ENCODE measurements around the gene JCHAIN.
"Not testable (repeated sequence)": the region's sequence is repeated elsewhere in the genome, so short reads cannot be mapped to it uniquely, and the experiment has no call there.

JCHAIN gene

DNA sequence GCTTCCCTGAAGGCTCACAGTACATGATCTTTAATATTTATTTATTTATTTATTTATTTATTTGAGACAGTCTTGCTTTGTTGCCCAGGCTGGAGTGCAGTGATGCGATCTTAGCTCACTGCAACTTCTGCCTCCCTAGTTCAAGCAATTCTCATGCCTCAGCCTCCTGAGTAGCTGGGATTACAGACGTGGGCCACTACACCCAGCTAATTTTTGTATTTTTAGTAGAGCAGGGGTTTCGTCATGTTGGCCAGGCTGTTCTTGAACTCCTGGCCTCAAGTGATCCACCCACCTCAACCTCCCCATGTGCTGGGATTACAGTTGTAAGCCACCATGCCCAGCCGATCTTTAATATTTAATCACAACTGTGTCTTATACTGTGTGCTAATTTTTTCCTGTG lies 15.6 kb downstream of the JCHAIN start:
- in situ Hi-C loops (cut with MboI; ENCODE audit: low sequenced_read_pairs) = not testable (repeated sequence)

DNA sequence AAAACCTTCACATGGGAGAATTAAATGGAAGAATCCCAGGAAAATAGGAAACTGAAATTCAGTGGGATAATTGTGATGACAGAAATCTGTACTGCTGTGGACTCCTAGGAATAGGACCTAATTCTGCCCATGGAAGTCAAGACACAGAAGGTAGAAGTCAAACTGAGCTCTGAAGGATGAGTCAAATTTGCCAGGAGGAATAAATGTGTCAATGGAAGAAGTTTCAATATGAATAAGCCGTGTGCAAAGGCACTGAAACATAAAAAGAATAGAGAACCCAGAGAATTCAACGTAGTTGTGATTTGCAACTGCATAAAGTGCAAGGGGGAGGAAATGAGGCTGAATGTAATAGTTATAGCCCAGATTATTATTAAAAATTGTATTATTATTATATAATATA lies 26.1 kb downstream of the JCHAIN start:
- in situ Hi-C loops (cut with MboI; ENCODE audit: low sequenced_read_pairs) = no loop called here

DNA sequence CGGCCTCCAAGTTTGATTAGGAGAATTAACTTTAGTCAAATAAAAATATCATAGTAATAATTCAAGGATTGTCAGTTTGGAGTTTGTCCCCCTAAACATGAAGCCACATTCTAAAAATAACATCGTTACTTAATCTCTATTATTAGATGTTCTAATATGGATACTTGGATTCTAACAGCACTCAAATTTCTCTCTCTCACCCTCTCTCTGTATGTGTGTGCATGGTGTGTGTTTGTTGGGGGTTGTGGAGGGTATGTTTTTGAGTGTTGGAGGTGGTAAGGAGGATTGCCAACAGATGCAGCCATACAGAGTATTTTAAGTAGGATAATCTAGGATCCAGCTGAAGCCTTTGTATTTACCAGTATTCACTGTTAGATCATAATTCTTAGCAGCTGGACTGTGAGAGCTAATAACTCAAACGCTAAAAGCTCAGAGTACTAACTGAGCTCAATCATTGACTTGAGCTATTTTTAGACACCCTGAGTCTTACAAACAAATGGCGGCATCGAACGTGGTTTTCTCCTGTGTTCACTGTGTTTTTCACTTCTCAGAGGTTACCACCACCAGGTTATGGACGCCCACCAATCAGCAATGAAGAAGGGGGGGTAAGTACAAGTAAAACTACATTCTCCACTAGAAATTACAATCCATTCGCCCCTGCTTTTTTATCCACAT lies 28.9 kb downstream of the JCHAIN start:
- in situ Hi-C loops (cut with MboI; ENCODE audit: low sequenced_read_pairs) = no loop called here

DNA sequence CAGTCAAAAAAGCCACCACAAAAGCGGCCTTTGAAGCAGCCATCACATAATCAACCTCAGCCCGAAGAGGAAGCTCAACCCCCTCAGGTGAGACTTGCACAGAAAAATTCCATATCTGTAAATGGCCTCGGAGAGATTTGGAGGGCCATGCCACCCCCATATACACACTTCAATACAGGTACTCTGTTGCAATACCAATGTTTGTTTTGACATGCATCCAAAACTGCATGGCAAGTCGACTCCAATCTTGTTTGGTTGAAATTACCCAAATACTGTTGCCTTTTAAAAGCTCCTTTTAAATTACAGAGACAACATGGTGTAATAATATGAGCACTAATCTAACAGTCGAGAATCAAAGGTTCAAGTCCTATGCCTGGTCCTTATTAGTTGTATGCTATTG lies 31.8 kb downstream of the JCHAIN start:
- in situ Hi-C loops (cut with MboI; ENCODE audit: low sequenced_read_pairs) = no loop called here

DNA sequence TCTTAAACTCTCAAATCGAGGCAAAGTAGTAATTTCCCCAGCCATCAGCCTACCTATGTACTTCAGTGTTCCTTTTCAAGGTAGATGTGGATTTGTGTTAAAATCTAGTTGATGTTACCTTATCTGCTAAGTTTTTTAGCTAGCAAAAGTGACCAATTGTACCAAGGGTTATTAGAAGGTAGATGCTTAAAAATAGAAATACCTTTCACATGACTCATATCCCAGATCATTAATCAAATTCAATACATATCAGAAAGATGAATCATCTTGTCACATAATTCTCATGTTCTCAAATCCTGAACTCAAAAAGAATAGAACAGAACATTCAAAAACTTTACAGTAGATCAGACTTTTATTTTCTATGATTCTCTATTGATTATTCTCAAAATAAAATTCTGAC lies 34.3 kb downstream of the JCHAIN start:
- in situ Hi-C loops (cut with MboI; ENCODE audit: low sequenced_read_pairs) = no loop called here

DNA sequence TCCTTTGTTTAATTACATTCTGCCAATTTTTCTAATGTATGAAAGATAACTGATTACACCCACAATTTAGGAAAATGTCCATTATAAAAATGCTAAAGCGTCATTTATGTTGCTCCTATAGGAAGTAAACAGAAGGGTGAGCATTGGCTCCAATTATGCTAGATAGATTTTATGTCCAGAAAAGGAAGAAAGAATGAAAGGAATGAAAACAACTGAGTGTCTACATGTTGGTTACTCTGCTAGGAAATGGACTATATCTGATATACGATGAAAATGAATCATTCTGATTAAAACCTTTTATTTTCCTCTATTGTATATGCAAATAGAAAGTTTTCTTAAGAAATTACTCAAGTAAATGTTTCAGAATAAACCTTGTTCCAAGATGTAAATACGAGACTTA lies 36.1 kb downstream of the JCHAIN start:
- in situ Hi-C loops (cut with MboI; ENCODE audit: low sequenced_read_pairs) = no loop called here

DNA sequence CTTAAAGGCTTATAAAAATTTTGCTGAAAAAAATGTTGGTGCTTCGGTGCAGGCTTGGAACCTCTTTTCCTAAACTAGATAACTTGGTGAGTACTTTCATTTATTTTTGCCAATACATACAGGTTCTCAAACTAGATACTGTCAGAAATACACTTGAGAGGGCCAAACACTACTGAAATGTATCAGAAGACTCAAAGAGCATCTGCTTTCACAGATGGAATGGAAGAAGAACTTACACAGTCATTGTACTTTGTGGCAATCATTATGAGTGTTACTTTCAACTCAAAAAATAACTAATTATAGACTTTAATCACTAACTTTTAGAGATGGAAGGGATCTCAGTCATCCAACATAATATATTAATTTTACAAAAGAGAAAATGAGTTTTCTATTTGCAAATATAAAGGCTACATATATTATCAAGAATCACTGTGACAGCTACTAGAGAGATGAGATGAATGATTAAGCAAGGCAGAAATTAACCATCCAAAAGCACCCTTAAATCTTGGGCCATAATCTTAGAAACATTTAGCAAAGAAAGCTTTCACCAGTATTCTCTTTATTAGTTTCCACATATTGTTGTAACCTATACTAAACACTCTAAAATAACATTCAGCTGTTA lies 36.7 kb downstream of the JCHAIN start:
- in situ Hi-C loops (cut with MboI; ENCODE audit: low sequenced_read_pairs) = no loop called here

DNA sequence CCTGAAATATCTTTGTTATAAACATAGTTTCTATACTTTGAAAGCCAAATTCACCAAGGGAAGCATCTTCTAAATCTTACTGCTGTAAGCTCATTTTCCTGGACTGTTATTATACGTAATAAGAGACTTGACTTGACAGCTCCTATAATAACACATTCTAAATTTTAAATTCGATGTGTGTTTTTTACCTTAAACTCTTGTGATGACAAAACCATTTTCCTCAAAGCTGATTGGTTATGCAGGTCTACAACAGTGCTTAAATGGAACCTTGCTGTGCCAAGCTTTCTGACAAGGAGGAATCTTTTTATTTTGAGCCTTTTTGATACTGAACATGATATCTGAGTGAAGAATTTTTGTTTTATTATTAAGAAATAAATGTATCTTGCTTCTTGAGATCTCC lies 37.9 kb downstream of the JCHAIN start, which contains the start of gene ENAM:
ENAM (plus strand) TSS at position 301 of the 400 bp plus-strand sequence. CDS start 757 bp downstream, outside the sequence.
- in situ Hi-C loops (cut with MboI; ENCODE audit: low sequenced_read_pairs) = no loop called here

DNA sequence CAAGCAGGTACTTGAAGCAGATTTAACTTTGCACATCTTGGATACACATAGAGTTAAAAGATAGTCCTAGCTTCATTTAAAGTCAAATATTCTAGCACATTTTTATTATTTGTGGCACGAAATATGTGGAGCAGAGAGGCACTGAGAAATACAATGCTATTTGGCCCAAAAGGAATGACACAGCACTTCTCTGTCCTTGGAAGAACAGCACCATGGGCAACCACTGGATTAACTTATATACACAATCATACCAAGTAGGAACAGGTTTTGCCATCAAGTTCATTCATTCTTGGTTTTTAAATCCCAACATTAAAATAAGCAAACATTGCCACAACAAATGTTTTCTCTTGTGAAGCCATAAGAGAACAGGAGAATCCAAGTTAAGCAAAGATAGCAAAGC lies 38.7 kb downstream of the JCHAIN start:
- in situ Hi-C loops (cut with MboI; ENCODE audit: low sequenced_read_pairs) = no loop called here

DNA sequence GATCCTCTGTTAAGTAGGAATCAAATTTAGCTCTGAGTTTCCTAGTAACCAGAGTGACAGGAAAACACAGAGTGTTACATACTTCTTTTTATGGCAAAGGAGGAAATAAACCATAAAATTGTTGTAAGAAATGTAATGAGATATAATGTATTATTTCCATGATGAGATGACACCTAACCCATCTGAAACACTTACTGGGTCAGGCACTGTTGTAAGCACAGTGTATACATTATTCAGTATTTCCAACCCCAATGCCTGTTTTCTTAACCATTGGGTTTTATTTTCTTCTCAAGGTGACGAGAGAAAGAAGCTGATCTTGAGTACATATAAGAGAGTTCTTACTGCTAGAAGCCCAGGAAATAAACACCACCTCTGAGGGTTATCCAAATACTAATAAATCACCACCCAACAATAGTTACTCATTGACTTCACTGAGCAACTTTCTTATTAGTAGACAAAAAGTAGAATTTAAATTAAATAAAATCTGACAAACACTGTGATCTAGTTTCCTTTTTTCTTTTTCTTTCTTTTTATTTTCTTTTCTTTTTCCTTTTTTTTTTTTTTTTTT lies 42.0 kb downstream of the JCHAIN start:
- in situ Hi-C loops (cut with MboI; ENCODE audit: low sequenced_read_pairs) = no loop called here

DNA sequence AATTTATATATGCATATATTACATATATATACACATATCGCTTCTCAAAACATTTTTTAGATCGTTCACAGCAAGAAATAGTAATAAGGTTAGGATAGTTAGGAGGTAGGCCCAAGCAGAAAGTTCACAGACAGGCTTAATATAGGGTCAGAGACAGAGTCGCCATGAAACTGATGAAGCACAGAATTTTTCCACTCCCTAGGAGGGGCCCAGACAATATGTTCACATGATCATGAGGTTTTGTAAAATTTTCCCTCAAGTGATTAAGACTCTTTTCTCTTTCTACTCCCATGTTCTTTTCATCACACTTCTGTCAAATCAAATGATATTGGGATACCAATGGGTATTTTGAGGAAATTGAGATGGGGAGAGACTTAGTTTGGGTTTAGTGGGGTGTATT lies 43.0 kb downstream of the JCHAIN start:
- in situ Hi-C loops (cut with MboI; ENCODE audit: low sequenced_read_pairs) = no loop called here

DNA sequence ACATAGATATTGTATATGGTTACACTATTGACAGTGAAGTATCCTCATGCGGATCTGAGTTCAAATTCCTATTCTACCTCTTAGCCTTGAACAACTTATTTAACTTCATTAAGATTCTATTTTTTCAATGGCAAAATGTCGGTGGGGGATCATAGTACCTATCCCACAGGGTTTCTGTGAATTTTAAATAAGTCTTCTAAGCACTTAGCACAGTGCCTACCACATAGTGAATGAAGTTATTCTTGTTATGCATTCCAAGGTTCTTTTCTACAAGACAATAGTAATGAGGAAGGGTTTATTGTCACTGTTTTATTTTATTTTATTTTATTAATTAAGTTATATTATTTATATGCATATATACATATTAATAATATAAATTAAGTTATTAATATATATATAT lies 46.5 kb downstream of the JCHAIN start:
- in situ Hi-C loops (cut with MboI; ENCODE audit: low sequenced_read_pairs) = no loop called here

DNA sequence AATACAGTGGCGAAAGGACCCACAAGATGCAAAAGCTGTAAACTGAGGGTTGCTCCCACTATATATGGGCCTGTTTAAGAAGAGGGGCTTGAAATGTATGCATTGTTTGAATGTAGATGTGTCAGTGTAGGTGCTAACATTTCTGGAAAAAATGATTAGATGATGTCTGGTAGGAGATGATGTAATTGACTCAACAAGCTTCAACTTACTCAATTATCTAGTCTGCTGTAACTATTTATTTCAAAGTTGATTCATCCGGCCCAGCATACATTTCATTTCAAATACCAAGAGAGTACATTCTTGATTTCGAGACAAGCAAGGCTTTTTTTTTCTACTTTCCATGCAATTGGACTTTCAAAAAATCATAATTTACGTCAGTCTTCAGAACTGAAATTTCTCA lies 47.0 kb downstream of the JCHAIN start:
- in situ Hi-C loops (cut with MboI; ENCODE audit: low sequenced_read_pairs) = no loop called here

DNA sequence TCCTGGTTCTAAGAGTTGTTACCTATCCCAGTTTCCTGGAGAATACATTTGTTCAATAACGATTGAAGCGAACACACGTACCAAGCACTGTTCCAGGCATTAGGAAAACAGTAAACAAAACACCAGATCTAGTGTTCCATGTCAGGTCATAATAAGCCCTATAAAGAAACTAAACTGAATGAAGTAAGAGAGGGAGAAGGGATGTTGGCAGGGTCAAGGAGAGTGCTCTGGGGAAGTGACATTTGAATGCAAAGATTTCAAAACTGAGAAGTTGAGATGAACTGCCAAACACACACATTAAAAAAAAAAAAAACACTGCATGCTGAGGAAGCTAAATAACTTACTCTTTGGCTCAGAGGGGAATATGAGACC lies 52.1 kb downstream of the JCHAIN start:
- in situ Hi-C loops (cut with MboI; ENCODE audit: low sequenced_read_pairs) = no loop called here

DNA sequence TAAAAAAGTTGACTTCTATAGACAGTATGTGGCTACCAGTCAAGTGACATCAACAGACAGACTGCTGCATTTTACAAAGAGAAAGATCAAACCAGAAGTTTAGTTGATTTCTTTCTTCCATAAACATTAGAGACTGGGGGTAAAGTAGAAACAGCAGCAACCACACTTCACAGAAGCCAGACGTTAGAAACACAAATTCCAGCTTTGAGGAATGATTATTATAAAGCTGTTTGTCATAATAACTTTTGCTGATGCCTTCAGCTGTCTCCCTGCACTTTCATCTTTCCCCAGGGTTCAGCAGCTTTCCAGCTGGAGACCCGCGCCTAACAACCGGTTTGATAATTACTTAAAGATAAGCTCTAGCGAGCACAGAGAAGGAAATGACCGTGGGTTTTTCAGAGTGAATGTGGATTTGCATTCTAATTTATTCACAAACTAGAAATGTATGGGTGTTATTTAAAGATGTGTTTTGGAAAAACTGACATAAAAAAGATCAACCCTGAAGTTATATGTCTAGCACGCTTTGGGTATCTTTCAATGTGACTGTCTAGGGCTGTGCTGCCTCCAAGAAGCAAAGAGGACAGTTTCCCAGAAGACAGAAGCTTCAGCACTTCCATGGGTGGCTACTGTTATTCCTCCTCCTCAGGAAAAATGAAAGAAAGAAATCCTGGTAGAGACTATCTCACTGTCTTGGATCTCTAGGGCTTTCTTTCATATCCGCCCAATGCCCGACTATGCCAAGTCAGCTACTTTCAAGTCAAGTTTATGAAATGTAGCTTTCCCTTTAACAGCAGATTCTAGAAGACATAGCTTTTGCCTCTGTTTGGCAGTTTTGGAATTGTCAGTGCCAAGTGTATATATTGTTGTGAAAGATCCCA lies 52.8 kb downstream of the JCHAIN start:
- in situ Hi-C loops (cut with MboI; ENCODE audit: low sequenced_read_pairs) = no loop called here

DNA sequence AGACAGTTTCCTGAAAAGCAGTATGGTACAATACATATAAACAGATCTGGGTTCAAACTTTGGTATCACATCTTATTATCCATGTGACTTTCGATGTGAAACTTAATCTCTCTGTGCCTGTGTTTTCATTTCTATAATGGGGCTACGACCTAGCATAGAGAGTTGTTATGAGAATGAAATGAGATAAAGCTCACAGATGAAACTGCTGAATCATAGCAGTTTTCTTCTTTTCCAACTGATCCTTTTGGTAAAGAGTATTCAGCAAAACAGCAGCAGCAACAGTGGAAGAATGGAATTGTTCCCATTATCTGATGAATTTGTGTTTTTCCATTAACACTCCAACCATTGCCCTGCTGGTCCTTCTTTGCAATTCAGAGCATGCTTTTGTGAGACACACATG lies 58.0 kb downstream of the JCHAIN start:
- in situ Hi-C loops (cut with MboI; ENCODE audit: low sequenced_read_pairs) = no loop called here

DNA sequence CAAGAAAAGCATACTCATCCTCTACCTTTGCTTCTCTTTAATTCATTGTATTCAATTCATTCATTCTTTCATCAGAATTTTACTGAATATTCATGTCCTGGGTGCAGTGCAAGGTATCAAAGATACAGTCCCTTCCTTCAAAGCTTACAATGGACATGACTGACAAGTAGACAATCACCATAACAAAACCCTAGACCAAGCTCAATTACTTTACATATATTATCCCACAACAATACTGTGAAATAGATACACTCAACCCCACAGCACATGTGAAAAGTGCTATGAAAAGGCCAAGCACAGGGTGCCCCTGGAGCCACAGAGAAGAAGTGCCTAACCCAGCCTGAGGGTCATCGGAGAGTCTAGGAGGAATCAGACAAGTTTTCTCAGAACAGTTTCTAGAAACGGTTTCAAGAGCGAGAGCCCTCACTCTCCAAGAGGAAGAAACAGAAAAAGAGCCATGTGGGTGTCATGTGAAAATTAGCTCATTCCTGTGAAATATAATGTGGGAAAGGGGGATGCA lies 58.9 kb downstream of the JCHAIN start:
- in situ Hi-C loops (cut with MboI; ENCODE audit: low sequenced_read_pairs) = no loop called here

DNA sequence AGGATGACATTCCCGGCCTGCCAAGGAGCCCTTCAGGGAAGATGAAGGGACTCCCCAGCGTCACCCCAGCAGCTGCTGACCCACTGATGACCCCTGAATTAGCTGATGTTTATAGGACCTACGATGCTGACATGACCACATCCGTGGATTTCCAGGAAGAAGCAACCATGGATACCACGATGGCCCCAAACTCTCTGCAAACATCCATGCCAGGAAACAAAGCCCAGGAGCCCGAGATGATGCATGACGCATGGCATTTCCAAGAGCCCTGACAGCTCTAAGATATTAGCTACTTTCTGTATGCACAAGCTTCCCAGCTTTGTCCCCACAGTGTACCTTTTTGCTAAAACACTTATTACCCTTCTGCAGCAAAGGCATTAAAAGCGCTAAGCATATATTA lies 59.8 kb downstream of the JCHAIN start:
- in situ Hi-C loops (cut with MboI; ENCODE audit: low sequenced_read_pairs) = no loop called here
